HL-60 (cell line): ENCODE measurements around the gene COL18A1.

Experiments used
- CTCF ChIP-seq: IDR thresholded peaks from one replicate; pipeline ENCODE4 v1.5.1; 2011; ENCODE audit warnings: low read length, control low read depth, inconsistent platforms; ENCODE audit not compliant: insufficient read depth
- GABPA ChIP-seq: IDR thresholded peaks from 2 replicates; pipeline ENCODE4 v1.6.1; 2012; ENCODE audit warnings: low read depth
- REST ChIP-seq: IDR thresholded peaks from 2 replicates; pipeline ENCODE4 v1.6.1; 2012; ENCODE audit warnings: low read depth; ENCODE audit not compliant: insufficient replicate concordance

DNA sequence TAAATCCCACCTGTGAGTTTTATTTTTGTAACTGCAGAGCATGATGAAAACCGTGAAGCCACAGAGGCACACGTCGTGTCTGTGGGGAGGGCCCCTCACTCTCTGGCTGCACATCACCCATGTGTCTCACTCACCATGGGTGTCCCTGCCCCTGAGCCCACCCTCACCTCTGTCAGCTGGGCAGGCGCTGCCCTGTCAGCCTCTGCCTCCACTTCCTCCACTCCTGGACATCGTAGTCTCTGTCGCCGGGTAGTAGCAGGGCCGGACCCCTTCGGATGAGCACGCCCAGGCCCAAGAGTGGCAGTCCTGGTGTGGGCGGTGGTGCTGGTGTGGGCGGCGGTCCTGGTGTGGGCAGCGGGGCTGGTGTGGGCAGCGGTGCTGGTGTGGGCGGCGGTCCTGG, 37.3 kb downstream of the COL18A1 start:
- no peak for TF ChIP-seq CTCF
- no peak for TF ChIP-seq GABPA
- TF ChIP-seq REST: no peak
